Prostate gland (tissue), 2 donors: Measurements from ENCODE around the gene ELN. TPM values are rescaled to one million over a fixed set of nuclear protein-coding genes. Genes with fewer than 3 reads are reported as not detected.

Source experiments
- DNase-seq: peaks from one replicate; pipeline ENCODE4 v3.0.0-alpha.2; 2019; ENCODE audit warnings: low spot score
- H3K27ac ChIP-seq, 2 donors: fragments of 200-600 bp; sonication (generic); 2 replicates each; pipeline ENCODE4 v1.5.1; 2017 to 2019
- H3K27me3 ChIP-seq: fragments of 200-600 bp; sonication (generic); replicated peaks from 2 replicates; pipeline ENCODE4 v1.5.1; 2019; ENCODE audit not compliant: insufficient read depth
- H3K36me3 ChIP-seq, 2 donors: fragments of 200-600 bp; sonication (generic); 1 replicate in 1 of 2; 2 replicates in 1 of 2; pipeline versions ENCODE4 v1.5.1 to v1.8.1; 2017 to 2019
- H3K4me1 ChIP-seq: fragments of 200-600 bp; sonication (generic); replicated peaks from 2 replicates; pipeline ENCODE4 v1.5.1; 2019
- H3K4me3 ChIP-seq, 2 donors: fragments of 200-600 bp; sonication (generic); 2 replicates each; pipeline ENCODE4 v1.5.1; 2017 to 2019
- H3K9me3 ChIP-seq: fragments of 200-600 bp; sonication (generic); 2 replicates; pipeline ENCODE4 v1.5.1; 2017
- POLR2A ChIP-seq: fragments of 450-650 bp; IDR thresholded peaks from one replicate; pipeline ENCODE4 v1.6.1; 2016; ENCODE audit warnings: antibody characterized with exemption, mild to moderate bottlenecking
- POLR2AphosphoS5 ChIP-seq: sonication (generic); formaldehyde crosslinking; IDR thresholded peaks from one replicate; pipeline ENCODE4 v1.6.1; 2017; ENCODE audit warnings: antibody characterized with exemption
- WGBS: methylation state at CpG from one replicate; pipeline ENCODE4 v1.1.5; 2018; 5-methylcytosine and 5-hydroxymethylcytosine counted together
- intact Hi-C: fragments of 100-400 bp; cut with DNase I; formaldehyde crosslinking; loops from one replicate; pipeline ENCODE4 v1.14.2; 2022
- total RNA-seq, 2 donors: library from RNA; depleted of rRNA; stranded (reverse); fragments of >200 nt; gene quantifications; one replicate each; pipeline ENCODE4 v1.1.0, GENCODE V29; 2016
- TF ChIP-seq, protein P1 (sequence below), 4 experiments: fragments of 200-600 bp in 2 of 4; fragments of 450-650 bp in 2 of 4; sonication (generic) in 2 of 4; IDR thresholded peaks; 1 replicate in 3 of 4; 2 replicates in 1 of 4; pipeline ENCODE4 v1.5.1; 2016 to 2019; ENCODE audit warnings: antibody characterized with exemption in 4 of 4, mild to moderate bottlenecking in 2 of 4, moderate library complexity in 2 of 4

Gene ELN
- total RNA-seq, 2 donors from 2014 or later: 34.7 to 93.4 TPM

DNA sequence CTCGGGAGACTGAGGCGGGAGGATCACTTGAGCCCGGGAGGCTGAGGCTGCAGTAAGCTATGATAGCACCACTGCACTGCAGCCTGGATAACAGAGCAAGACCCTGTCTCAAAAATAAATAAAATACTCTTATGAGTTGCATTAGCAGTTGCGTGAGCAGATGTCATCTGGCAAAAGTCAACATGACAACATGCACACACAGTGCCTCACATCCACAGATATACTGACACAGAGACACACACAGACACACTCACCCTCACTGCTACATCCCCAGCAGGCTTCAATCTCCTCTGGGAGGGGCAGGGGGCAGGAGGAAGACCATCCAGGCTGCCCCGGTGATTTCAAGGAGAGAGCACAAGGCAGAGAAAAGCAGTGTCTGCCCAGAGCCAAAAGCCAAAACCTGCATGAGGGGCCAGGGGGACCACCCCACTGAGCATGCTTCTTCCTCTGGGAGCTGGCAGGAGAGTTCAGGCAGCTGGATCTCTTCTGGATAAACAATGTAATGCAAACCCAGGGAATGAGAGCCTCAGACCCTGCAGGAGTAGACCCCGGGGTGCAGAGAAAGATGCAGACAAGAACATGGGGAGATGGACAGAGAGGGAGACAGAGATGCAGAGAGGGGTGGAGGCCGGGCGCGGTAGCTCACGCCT, 9.6 kb upstream of the ELN start:
- Histone ChIP-seq H3K9me3 (no peaks in the 10 kb centered on the region), H3K4me3 (no peak overlapping the region), H3K36me3 (no peaks in the 10 kb centered on the region), H3K27me3 (no peaks in the 10 kb centered on the region), H3K4me1 (no peaks in the 10 kb centered on the region), H3K27ac (no peak overlapping the region)
- TF ChIP-seq POLR2A (no peak), POLR2AphosphoS5 (no peak)
- TF ChIP-seq, protein P1, sequence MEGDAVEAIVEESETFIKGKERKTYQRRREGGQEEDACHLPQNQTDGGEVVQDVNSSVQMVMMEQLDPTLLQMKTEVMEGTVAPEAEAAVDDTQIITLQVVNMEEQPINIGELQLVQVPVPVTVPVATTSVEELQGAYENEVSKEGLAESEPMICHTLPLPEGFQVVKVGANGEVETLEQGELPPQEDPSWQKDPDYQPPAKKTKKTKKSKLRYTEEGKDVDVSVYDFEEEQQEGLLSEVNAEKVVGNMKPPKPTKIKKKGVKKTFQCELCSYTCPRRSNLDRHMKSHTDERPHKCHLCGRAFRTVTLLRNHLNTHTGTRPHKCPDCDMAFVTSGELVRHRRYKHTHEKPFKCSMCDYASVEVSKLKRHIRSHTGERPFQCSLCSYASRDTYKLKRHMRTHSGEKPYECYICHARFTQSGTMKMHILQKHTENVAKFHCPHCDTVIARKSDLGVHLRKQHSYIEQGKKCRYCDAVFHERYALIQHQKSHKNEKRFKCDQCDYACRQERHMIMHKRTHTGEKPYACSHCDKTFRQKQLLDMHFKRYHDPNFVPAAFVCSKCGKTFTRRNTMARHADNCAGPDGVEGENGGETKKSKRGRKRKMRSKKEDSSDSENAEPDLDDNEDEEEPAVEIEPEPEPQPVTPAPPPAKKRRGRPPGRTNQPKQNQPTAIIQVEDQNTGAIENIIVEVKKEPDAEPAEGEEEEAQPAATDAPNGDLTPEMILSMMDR (IDR thresholded peaks at IDR 0.05): no peak
- 68% methylated on average over 10 of the region's 10 CpGs for WGBS
- intact Hi-C loops: no loop called here
- no peak for DNase-seq

DNA sequence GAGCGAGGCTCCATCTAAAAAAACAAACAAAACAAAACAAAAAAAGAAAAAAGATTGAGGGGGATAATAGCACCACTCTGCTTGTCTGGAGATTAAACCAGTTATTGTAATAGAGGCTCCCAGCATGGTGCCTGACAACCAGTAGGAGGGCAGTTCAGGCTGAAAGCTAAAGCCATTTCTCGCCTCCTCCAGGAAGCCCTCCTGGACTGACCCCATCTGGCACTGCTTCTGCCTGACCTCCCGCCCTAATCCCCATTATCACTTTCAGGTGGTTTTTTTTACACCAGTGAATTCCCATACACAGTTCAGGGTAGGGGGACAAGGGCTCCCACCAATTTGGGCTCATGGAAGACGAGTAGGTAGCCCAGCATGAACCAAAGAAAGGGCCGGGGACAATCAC, 8.8 kb upstream of the ELN start:
- Histone ChIP-seq H3K9me3 (no peaks in the 10 kb centered on the region), H3K4me1 (no peaks in the 10 kb centered on the region), H3K36me3 (no peaks in the 10 kb centered on the region), H3K27me3 (no peaks in the 10 kb centered on the region), H3K27ac (no peak overlapping the region), H3K4me3 (no peak overlapping the region)
- intact Hi-C loops: no loop called here
- no peak for TF ChIP-seq POLR2A
- TF ChIP-seq, protein P1 (IDR thresholded peaks at IDR 0.05): no peak
- no peak for DNase-seq
- WGBS: 88% methylated on average over 5 of the region's 5 CpGs

DNA sequence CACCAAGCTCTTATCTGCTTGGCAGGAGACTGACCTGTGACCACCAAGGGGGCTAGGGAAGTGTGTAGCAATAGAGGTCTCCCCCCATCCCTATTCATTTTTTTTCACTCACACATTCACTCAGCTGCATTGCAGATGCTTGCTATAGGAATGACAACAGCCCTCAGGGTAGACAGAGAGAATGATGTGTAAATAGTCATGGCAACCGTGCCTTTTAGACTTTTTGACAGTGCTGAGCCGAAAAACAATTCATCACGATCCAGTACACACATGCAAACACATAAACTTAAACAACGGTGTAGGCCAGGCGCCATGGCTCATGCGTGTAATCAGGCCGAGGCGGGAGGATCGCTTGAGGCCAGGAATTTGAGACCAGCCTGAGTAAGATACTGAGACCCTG, 7.6 kb upstream of the ELN start:
- no peak for DNase-seq
- TF ChIP-seq POLR2A: no peak
- TF ChIP-seq, protein P1 (IDR thresholded peaks at IDR 0.05): no peak
- TF ChIP-seq POLR2AphosphoS5: no peak
- no peak overlapping the region for H3K4me3 ChIP-seq
- intact Hi-C loops: no loop called here
- 73% methylated on average over 9 of the region's 9 CpGs for WGBS
- no peaks in the 10 kb centered on the region for H3K27me3 ChIP-seq
- no peaks in the 10 kb centered on the region for H3K36me3 ChIP-seq
- H3K9me3 ChIP-seq: no peaks in the 10 kb centered on the region
- H3K27ac ChIP-seq: no peak overlapping the region
- H3K4me1 ChIP-seq: no peaks in the 10 kb centered on the region

DNA sequence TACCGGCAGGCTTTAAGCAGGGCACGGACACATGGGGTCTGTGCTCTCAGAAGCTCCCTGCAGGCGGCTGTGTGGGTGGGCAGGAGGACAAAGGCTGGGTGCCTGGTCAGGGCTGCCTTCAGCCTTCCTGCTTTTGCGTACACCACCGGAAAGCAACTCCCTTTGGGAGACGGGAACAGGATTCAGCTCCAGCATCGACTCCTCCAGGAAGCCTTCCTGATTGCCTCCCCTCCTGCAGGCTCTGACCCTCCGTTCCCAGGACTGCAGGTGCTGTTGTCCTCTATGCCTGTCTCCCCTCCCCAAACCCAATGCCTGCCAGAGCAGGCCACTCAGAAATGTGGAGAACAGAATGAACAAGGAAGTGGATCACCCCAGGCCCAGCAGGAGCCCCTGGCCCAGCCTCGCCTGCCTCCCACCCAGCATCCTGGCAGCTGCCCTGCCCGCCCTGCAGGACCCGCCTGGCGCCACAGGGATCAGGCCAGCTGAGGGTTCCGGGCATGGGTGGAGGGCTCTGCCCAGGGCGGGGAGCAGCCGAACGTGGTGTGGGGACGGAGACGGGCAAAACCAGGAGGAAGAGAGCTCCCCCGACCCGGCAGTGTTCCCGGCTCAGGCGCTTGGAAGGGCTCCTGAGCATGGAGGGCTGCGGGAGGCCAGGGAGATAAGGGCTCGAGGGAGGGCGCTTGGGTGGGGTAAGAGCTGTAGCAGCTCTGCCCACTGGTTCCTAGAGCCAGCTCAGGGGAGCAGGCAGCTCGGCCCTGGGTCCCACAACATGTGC, 6.2 kb upstream of the ELN start:
- Histone ChIP-seq H3K9me3 (no peaks in the 10 kb centered on the region), H3K36me3 (no peaks in the 10 kb centered on the region), H3K4me1 (no peaks in the 10 kb centered on the region), H3K4me3 (no peak overlapping the region), H3K27me3 (no peaks in the 10 kb centered on the region), H3K27ac (peak overlapping the region in 1 of 2 donors; percentile 4)
- DNase-seq: no peak
- TF ChIP-seq, protein P1 (IDR thresholded peaks at IDR 0.05): no peak
- TF ChIP-seq POLR2A (no peak), POLR2AphosphoS5 (no peak)
- intact Hi-C loops: no loop called here
- WGBS: 73% methylated on average over 26 of the region's 26 CpGs

DNA sequence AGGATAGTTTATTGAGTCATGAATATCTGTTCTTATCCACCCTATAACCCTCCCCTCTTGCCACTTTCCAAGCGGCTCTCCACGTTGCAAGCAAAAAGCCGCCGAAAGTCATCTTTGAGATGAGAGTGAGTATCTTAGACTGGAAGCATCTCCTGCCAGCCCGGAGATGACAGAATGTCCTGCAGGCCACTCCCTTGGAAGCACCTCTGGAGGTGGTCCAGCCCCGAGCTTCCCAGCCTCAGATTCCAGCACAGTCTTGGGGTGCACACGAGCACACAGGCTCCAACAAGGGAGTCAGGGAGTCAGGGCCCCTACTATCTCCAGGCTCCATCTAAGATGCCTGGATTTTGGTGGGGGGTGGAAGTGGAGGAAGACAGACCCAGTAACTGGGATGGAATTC, 5.5 kb upstream of the ELN start:
- no peaks in the 10 kb centered on the region for H3K9me3 ChIP-seq
- intact Hi-C loops: no loop called here
- TF ChIP-seq, protein P1 (IDR thresholded peaks at IDR 0.05): no peak
- TF ChIP-seq POLR2AphosphoS5 (no peak), POLR2A (no peak)
- H3K27ac ChIP-seq: peak overlapping the region in 1 of 2 donors; percentile 4
- peaks cover 6% of the 10 kb centered on the region for H3K4me1 ChIP-seq
- no peaks in the 10 kb centered on the region for H3K36me3 ChIP-seq
- 60% methylated on average over 6 of the region's 7 CpGs for WGBS
- H3K4me3 ChIP-seq: no peak overlapping the region
- no peak for DNase-seq
- no peaks in the 10 kb centered on the region for H3K27me3 ChIP-seq
